Astrocyte (in vitro differentiated cells and primary cell): ENCODE data around the gene DEPDC1B. TPM values are rescaled to one million over a fixed set of nuclear protein-coding genes. Genes with fewer than 3 reads are reported as not detected.

Source experiments
- DNase-seq: peaks from one replicate; pipeline ENCODE4 v3.0.0-alpha.2; 2010; ENCODE audit warnings: low read depth
- FAIRE-seq: peaks from 2 replicates; lab custom pipeline; 2011; peaks lifted over from hg19 to GRCh38; lab: Jason Lieb, UNC
- H2AFZ ChIP-seq: 2 replicates; pipeline ENCODE4 v1.6.0; 2012; ENCODE audit warnings: low read depth, low read length, inconsistent platforms
- H3K27ac ChIP-seq: 2 replicates; pipeline ENCODE4 v1.5.1; 2011; ENCODE audit warnings: low read depth, low read length, inconsistent platforms
- H3K27me3 ChIP-seq: 2 replicates; pipeline ENCODE4 v1.6.0; 2011; ENCODE audit warnings: low read length, inconsistent platforms; ENCODE audit not compliant: insufficient read depth
- H3K36me3 ChIP-seq: 2 replicates; pipeline ENCODE4 v1.5.1; 2011; ENCODE audit warnings: low read length, inconsistent platforms; ENCODE audit not compliant: insufficient read depth
- H3K4me1 ChIP-seq: 2 replicates; pipeline ENCODE4 v1.5.1; 2011; ENCODE audit warnings: low read length, inconsistent platforms; ENCODE audit not compliant: insufficient read depth
- H3K4me2 ChIP-seq: 2 replicates; pipeline ENCODE4 v1.6.0; 2012; ENCODE audit warnings: low read length, inconsistent platforms
- H3K4me3 ChIP-seq: 2 replicates; pipeline ENCODE4 v1.5.1; 2011; ENCODE audit warnings: low read depth, mild to moderate bottlenecking, low read length, inconsistent platforms; ENCODE audit not compliant: insufficient read depth
- H3K79me2 ChIP-seq: 2 replicates; pipeline ENCODE4 v1.6.0; 2012; ENCODE audit warnings: mild to moderate bottlenecking, low read length, inconsistent platforms; ENCODE audit not compliant: insufficient read depth
- H3K9ac ChIP-seq: 2 replicates; pipeline ENCODE4 v1.6.0; 2012; ENCODE audit warnings: mild to moderate bottlenecking, low read length, inconsistent platforms
- H3K9me3 ChIP-seq: 2 replicates; pipeline ENCODE4 v1.5.1; 2012; ENCODE audit warnings: low read depth, mild to moderate bottlenecking, low read length, inconsistent platforms; ENCODE audit not compliant: insufficient read depth
- H4K20me1 ChIP-seq: 2 replicates; pipeline ENCODE4 v1.6.0; 2012; ENCODE audit warnings: low read length, inconsistent platforms; ENCODE audit not compliant: insufficient read depth
- H3K27ac Mint-ChIP-seq: one replicate; pipeline ENCODE4 v1.8.0; 2021; ENCODE audit warnings: mild to moderate bottlenecking, mixed read lengths; ENCODE audit not compliant: unreplicated experiment
- H3K27me3 Mint-ChIP-seq: one replicate; pipeline ENCODE4 v1.8.0; 2021; ENCODE audit warnings: low read depth, mixed read lengths; ENCODE audit not compliant: unreplicated experiment
- H3K36me3 Mint-ChIP-seq: one replicate; pipeline ENCODE4 v1.8.0; 2021; ENCODE audit warnings: low read depth, mixed read lengths; ENCODE audit not compliant: unreplicated experiment
- H3K4me1 Mint-ChIP-seq: one replicate; pipeline ENCODE4 v1.8.0; 2021; ENCODE audit warnings: low read depth, mixed read lengths; ENCODE audit not compliant: unreplicated experiment
- H3K4me3 Mint-ChIP-seq: one replicate; pipeline ENCODE4 v1.8.0; 2021; ENCODE audit warnings: mild to moderate bottlenecking, moderate library complexity, mixed read lengths; ENCODE audit not compliant: unreplicated experiment
- H3K9me3 Mint-ChIP-seq: one replicate; pipeline ENCODE4 v1.8.0; 2021; ENCODE audit warnings: mild to moderate bottlenecking, mixed read lengths; ENCODE audit not compliant: unreplicated experiment
- EZH2 ChIP-seq: IDR thresholded peaks from 2 replicates; pipeline ENCODE4 v1.6.1; 2012; ENCODE audit warnings: mild to moderate bottlenecking, low read length, inconsistent platforms; ENCODE audit not compliant: insufficient read depth
- total RNA-seq: library from RNA; stranded (reverse); gene quantifications from 2 replicates; pipeline ENCODE4 v1.2.1, GENCODE V29; 2021
- TF ChIP-seq, protein P1 (sequence below): IDR thresholded peaks from 2 replicates; pipeline ENCODE4 v1.5.1; 2011; ENCODE audit warnings: low read depth, mild to moderate bottlenecking, inconsistent platforms, low read length, moderate library complexity; ENCODE audit not compliant: insufficient read depth

DEPDC1B gene
- total RNA-seq, 1 donor from 2014 or later: 2.2 TPM

DNA sequence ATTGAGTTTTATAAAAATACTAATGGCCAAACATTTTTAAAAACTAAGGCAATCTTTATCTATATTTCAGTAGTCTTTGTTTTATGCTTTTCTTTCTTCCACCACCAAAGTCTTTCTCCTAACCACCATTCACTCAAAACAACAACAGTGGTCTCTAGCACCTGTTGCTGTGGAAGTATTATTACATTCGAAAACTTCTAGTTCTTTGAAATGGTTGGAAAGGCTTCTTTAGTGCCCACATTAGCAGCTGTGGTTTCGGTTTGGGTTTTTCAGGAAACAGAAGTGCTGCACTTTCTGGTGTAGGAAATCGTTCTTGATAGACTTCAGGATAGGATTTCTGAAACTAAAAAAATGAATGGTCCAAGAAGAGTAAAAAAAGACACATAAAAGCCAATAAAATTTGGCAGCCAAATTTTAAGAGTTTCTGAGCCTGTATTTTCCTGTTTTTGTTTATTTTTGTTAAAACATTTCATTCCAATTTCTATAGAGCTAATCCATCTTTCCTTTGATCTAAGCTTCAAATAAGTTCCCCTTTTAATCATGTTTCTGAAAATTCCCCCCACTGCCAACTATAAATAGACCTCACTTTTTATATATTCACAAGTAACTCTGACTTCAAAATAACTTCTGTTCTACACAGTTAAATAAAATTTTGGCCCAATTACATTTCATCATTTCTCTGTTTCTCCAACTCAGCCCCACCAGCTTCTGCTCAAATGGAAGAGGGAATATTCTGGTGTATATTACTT lies 102.2 kb downstream of the DEPDC1B start:
- Histone ChIP-seq H3K9me3 (no peaks in the 10 kb centered on the region), H3K4me2 (no peak overlapping the region), H3K27me3 (no peaks in the 10 kb centered on the region), H3K4me1 (no peaks in the 10 kb centered on the region), H3K4me3 (no peak overlapping the region), H3K27ac (no peak overlapping the region), H3K79me2 (no peaks in the 10 kb centered on the region), H3K36me3 (no peaks in the 10 kb centered on the region), H4K20me1 (no peaks in the 10 kb centered on the region), H3K9ac (no peak overlapping the region), H2AFZ (no peak overlapping the region)
- Mint-ChIP-seq H3K36me3 (no peaks in the 10 kb centered on the region), H3K27ac (no peak overlapping the region), H3K27me3 (no peaks in the 10 kb centered on the region), H3K9me3 (peaks cover 3% of the 10 kb centered on the region), H3K4me1 (no peaks in the 10 kb centered on the region), H3K4me3 (no peak overlapping the region)
- no peak for TF ChIP-seq EZH2
- TF ChIP-seq, protein P1, sequence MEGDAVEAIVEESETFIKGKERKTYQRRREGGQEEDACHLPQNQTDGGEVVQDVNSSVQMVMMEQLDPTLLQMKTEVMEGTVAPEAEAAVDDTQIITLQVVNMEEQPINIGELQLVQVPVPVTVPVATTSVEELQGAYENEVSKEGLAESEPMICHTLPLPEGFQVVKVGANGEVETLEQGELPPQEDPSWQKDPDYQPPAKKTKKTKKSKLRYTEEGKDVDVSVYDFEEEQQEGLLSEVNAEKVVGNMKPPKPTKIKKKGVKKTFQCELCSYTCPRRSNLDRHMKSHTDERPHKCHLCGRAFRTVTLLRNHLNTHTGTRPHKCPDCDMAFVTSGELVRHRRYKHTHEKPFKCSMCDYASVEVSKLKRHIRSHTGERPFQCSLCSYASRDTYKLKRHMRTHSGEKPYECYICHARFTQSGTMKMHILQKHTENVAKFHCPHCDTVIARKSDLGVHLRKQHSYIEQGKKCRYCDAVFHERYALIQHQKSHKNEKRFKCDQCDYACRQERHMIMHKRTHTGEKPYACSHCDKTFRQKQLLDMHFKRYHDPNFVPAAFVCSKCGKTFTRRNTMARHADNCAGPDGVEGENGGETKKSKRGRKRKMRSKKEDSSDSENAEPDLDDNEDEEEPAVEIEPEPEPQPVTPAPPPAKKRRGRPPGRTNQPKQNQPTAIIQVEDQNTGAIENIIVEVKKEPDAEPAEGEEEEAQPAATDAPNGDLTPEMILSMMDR: no peak
- no peak for FAIRE-seq
- DNase-seq: no peak

DNA sequence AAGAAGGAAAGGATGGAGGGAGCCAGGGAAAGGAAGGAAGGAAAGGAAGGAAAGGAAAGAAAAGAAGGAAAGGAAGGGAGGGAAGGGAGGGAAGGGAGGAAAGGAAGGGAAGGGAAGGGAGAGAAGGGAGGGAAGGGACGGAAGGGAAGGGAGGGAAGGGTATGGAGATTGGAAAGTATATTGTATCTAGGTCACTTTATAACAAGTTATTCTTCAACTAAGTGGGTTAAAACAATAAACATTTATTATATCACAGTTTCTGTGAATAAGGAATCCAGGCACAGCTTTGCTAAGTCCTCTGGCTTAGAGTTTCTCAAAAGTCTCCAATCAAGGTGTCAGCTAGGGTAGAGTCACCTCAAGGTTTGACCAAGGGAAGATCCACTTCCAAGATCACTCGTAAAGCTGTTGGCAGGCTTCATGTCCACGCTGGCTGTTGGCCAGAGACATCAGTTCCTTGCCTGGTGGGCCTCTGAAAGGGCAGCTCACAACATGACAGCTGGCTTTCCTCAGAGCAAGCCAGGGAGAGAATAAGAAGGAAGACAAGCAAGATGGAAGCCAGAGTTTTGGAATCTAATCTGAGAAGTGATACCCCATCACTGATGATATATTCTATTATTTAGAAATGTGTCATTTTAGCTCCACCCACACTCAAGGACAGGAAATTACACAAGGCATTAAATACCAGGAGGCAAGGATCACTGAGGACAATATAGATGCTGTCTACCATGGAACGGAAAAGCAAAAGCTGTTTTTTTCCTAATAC lies 105.1 kb downstream of the DEPDC1B start:
- Histone ChIP-seq H3K79me2 (no peaks in the 10 kb centered on the region), H3K4me1 (no peaks in the 10 kb centered on the region), H4K20me1 (no peaks in the 10 kb centered on the region), H2AFZ (no peak overlapping the region), H3K9me3 (no peaks in the 10 kb centered on the region), H3K4me2 (no peak overlapping the region), H3K27ac (no peak overlapping the region), H3K4me3 (no peak overlapping the region), H3K9ac (no peak overlapping the region), H3K27me3 (no peaks in the 10 kb centered on the region), H3K36me3 (no peaks in the 10 kb centered on the region)
- TF ChIP-seq EZH2: no peak
- TF ChIP-seq, protein P1: no peak
- H3K27ac Mint-ChIP-seq: no peak overlapping the region
- peaks cover 2% of the 10 kb centered on the region for H3K9me3 Mint-ChIP-seq
- FAIRE-seq: no peak
- no peak overlapping the region for H3K4me3 Mint-ChIP-seq
- no peaks in the 10 kb centered on the region for H3K27me3 Mint-ChIP-seq
- no peaks in the 10 kb centered on the region for H3K36me3 Mint-ChIP-seq
- DNase-seq: no peak
- no peaks in the 10 kb centered on the region for H3K4me1 Mint-ChIP-seq
